Measurements from ENCODE around the gene TSPAN32.

Gene TSPAN32

GRCh38 chr11:2304506-2305139, 2.8 kb downstream of the TSPAN32 start:
- no peak for DNase-seq (ENCODE audit: low spot score)

GRCh38 chr11:2305140-2305778, 3.4 kb downstream of the TSPAN32 start:
- peak; percentile 86 for DNase-seq (ENCODE audit: low spot score)

GRCh38 chr11:2305788-2306451, 4.1 kb downstream of the TSPAN32 start:
- no peak for DNase-seq (ENCODE audit: low spot score)

DNA sequence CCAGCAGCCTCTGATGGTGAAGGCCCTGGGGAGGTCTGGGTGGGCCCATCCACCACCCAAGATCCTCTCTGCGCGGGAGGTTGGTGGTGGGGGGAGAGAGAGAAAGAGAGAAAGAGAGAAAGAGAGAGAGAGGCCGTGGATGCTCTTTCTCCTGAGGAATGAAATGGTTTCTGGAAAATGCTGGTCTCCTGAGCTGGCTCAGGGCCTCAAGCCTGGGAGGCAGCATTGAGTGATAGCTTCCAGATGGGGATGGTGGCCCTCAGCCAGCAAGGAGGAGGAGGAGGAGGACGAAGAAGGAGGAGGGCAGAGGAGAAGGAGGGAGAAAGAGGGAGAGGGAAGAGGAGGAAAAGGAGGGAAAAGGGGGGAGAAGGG, 4.6 kb downstream of the TSPAN32 start:
- DNase-seq (ENCODE audit: low spot score) = peak; percentile 79

GRCh38 chr11:2306877-2307500, 5.2 kb downstream of the TSPAN32 start:
- DNase-seq (ENCODE audit: low spot score) = peak; percentile 49

GRCh38 chr11:2307501-2308331, 5.9 kb downstream of the TSPAN32 start:
- DNase-seq (ENCODE audit: low spot score) = no peak

- no peak for DNase-seq (ENCODE audit: low spot score)
These were observed 6.9 kb downstream of the TSPAN32 start for GRCh38 chr11:2308713-2309112.

- no peak for DNase-seq (ENCODE audit: low spot score)
These were observed 7.6 kb downstream of the TSPAN32 start for GRCh38 chr11:2309251-2310072.

DNA sequence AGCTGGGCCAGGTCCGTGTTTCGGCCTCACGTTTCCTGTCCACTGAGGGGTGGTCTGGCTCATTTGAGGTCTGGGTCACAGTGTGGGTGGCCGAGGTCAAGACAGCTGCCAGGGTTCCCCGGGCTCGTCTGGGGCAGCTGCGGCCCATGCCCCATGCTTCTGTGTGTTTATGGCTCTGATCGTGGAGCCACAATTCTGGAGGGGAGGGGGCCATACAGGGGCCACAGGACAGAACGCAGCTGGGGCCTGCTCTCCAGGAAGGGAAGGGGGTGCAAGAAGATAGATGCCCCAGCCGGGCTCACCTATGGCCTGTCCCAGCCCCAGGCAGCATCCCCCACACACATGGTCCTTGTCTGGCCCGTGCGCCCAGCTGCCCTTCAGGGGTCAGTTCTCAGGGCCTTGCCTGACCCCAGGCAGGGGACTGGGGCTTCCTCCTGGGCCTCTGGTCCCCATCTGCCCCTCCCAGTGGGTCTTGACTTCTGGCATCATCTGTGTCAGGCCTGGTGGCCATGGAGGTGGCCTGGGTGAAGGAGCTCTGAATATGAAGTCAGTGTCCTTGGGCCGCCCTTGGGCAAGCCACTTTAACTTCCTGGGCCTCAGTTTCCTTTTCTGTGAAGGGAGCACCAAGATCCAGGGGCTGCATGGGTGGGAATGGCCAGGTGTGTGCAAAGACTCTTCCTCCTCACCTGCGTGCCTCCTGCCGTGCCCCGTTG, 8.4 kb downstream of the TSPAN32 start:
- no peak for DNase-seq (ENCODE audit: low spot score)

DNA sequence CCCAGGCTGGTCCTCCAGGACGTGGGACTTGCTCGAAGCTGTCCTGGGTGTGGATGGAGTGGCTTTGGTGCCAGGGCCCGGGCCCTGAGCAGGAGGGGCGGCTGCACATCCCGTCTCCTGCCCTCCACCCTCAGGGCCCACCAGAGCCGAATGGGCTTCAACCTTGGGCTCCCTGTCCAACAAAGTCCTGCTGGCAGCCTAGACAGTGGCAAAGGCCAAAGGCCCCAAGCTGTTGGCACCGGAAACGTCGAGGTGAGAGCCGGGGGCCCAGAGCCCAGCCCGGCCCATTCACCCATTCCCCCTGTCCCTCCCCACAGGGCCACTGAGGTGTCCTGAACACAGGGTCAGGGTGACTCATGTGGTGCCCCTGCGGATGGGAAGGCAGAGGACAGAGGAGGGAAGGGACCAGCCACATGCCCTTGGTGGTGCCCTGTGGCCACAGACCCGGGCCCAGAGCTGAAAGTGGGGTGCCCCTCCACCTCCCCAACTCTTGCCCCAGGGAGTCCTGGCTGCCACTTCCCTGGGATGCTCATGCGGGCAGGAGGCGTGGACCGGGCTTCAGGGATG, 9.1 kb downstream of the TSPAN32 start:
- no peak for DNase-seq (ENCODE audit: low spot score)

DNA sequence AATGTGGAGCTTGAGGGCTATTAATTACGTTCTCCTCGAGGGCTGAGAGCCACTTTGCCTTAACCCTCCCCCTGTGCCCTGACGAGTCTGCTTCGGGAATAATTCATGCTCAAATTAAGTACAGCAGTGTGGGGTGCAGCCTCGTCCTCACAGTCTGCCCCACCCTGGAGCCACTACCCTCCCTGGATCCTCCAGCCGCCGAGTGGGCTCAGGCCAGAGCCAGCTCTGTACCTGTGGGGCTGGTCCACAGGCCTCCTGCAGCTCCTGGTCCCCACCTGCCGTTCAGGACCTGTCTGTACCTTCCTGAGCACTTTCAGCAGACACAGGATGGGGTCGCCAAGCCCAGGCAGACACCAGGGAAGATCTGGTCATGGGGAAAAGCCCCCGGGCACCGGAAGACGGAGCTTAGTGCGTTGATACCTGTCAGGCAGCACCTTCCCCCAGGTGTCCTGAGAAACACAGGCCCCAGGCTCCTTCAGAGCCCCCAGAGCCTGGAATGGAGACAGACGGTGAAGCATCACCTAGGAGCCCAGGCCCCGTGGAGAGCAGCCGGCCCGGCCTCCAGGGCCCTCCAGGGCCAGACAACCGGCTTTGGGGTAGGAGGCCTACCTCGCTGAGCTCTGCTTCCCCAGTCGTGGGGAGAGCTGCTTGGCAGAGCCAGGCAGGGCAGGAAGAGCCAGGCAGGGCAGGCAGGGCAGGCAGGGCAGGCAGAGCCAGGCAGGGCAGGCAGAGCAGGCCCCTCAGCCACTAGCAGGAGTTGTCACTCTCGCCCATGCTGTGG, 9.7 kb downstream of the TSPAN32 start:
- DNase-seq (ENCODE audit: low spot score) = no peak

DNA sequence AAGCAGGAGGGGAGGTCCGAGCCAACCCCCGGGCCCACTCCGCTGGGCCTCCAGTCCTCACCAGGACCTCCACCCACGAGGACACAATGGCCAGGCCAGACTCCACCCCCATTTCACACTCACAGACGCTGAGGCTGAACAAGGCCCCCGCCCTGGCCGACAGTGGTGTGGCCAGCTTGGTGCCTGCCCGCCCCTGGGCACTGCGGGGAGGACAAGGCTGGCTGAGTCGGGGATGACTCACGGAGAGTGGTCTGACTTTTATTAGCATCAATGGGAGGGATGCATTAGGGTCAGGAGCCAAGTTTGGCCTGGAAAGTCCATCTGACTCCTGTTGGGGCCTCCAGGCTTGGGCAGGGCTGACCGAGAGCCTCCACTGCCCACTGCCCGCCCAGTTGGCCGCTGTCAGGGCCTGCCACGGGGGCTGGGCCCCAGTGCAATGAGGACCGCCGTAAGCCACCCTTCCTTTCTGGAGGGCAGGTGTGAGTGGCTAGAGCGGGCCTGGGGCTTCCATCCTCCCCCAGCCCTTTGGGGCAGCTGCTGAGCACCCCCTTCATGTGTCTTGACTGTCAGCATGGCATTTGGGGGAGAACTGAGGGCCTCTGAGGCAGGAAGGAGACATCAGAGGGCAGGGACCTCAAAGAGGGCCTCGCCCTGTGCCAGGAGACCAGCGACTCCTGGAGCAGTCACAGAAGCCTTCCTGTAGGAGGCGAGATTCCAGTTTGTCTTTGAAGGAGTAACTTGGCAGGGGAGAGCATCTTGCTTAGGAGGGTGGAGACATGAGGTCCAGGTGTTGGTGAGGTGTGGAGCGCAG, 10.6 kb downstream of the TSPAN32 start:
- DNase-seq (ENCODE audit: low spot score) = peak; percentile 83

DNA sequence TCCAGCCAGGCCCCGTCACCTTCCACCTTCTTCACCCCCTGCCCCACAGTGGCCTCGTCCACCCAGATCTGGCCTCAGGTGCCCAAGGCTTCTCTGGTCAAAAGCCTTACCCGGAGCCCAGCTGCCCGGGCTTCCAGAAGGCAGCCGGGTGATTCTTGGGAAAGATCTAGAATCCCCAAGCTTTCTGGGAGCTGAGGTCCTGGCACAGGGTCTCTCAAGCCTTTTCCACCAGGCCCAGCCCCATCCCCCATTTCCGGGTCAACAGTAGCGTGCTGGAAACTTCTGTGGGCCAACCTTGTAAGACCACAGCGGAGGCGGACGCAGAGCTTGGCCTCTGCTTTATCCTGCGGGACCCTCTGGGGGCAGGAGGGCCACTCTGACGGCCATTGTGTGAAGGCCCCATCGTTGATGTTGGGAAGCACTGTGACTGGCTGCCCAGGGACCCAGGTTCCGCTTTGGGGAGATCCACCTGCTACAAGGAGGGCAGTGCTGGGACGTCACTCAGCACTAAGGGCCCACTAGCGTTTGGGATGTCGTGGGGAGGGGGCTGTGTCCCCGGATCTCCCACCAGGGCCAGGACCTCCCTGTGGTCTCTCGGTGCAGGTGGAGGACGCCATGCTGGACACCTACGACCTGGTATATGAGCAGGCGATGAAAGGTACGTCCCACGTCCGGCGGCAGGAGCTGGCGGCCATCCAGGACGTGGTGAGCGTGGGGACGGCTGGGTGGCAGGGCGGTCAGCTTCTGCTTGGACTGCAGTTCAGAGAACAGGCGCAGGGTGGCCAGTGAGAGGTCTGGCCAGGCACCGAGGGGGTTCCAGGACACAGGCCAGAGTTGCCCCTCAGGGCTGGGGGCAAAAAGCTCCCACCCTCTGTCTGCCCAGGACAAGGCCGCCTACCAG, 11.5 kb downstream of the TSPAN32 start:
- DNase-seq (ENCODE audit: low spot score) = no peak

GRCh38 chr11:2314136-2314524, 12.3 kb downstream of the TSPAN32 start:
- no peak for DNase-seq (ENCODE audit: low spot score)

- DNase-seq (ENCODE audit: low spot score) = peak; percentile 84
These were observed 12.9 kb downstream of the TSPAN32 start for GRCh38 chr11:2314525-2315394.

DNA sequence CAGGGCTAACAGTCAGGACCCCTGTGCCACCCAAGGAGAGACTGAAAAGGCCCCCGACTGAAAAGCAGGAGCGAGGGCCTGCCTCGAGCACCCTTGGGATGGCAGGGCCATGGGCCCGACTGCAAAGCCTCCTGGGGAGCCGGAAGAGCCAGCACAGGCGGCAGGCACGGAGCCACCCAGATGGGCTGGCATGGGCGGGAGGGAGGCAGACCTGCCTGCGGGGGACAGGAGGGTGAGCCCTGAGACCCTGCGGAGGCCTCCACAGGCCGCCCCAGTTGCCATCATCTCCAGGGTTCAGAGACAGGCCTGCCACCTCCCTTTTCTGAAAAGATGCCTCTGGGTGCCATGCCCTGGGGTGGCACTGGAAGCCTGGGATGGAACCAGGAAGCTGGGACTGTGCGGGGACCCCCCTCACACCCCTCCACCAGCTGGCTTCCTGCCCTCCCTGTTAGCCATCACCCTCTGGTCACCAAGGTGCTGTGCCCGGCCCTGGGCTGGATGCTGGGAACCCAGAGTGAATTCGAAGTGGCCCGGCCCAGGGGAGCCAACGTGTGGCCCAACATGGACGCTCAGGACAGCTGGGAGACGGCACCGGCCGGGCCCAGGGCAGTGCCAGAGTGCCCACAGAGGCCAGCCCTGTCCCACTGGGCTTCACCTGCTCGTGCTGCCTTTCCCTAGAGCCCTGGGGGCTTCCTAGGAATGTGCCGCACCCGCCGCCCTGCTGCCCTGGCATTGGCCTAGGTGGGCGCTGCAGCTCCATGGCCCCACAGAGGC, 13.8 kb downstream of the TSPAN32 start:
- DNase-seq (ENCODE audit: low spot score) = no peak
